ENCODE results near the gene SSBP1.

DNA sequence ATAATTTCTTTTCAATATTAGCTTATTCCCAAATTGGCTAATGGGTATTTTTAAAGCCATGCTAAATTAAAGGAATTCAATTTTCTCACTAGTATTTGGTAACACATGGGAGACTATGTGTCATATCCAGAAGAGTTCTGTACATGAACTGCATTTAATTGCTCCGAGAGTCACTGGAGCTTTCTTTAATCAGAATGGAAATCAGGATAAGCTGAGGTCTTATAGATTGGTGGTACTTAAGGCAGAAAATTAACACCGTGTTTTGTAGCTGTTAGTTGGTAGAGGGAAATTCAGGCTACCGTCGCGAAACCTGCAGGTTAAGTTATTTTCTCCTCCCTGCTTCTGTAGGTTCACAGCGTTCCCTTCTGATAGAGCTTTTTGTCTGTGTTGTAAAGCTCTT is 29.8 kb upstream of the SSBP1 start, which contains the start of gene WEE2:
- no peak for TF ChIP-seq CTCF (conservative IDR thresholded peaks at IDR 0.05; ENCODE audit: low read depth, low read length)
- TF ChIP-seq EZH2 (IDR thresholded peaks at IDR 0.05; ENCODE audit: low read length, unreplicated experiment), result no peak
